H9 (cell line): ENCODE results near the gene IER5. TPM values are rescaled to one million over a fixed set of nuclear protein-coding genes. Genes with fewer than 3 reads are reported as not detected.

ENCODE experiments used
- DNase-seq: peaks from one replicate; pipeline ENCODE4 v3.0.0-alpha.2; 2017
- H2AFZ ChIP-seq: one replicate; pipeline ENCODE4 v1.6.1; 2013; ENCODE audit warnings: mild to moderate bottlenecking, low read length, control low read depth, moderate library complexity
- H2AK5ac ChIP-seq: 2 replicates; pipeline ENCODE4 v1.6.1; 2013; ENCODE audit warnings: low read length, control low read depth, mixed read lengths; ENCODE audit not compliant: insufficient read length
- H2BK120ac ChIP-seq: one replicate; pipeline ENCODE4 v1.6.1; 2013; ENCODE audit warnings: low read depth, mild to moderate bottlenecking, low read length, control low read depth, inconsistent platforms; ENCODE audit not compliant: poor library complexity, severe bottlenecking
- H2BK12ac ChIP-seq: 2 replicates; pipeline ENCODE4 v1.6.1; 2013; ENCODE audit warnings: low read length, control low read depth, mixed read lengths, low read depth; ENCODE audit not compliant: insufficient read length
- H2BK15ac ChIP-seq: 2 replicates; pipeline ENCODE4 v1.6.1; 2013; ENCODE audit warnings: low read depth, low read length, control low read depth
- H2BK20ac ChIP-seq: one replicate; pipeline ENCODE4 v1.6.1; 2013; ENCODE audit warnings: low read depth, mild to moderate bottlenecking, low read length, control low read depth, inconsistent platforms; ENCODE audit not compliant: poor library complexity, severe bottlenecking
- H2BK5ac ChIP-seq: 2 replicates; pipeline ENCODE4 v1.6.1; 2013; ENCODE audit warnings: low read length, control low read depth, mixed read lengths; ENCODE audit not compliant: insufficient read length
- H3K14ac ChIP-seq: 2 replicates; pipeline ENCODE4 v1.6.1; 2013; ENCODE audit warnings: low read length, control low read depth; ENCODE audit not compliant: insufficient read depth
- H3K18ac ChIP-seq: 2 replicates; pipeline ENCODE4 v1.6.1; 2013; ENCODE audit warnings: low read depth, mild to moderate bottlenecking, mixed read lengths, low read length, control low read depth; ENCODE audit not compliant: insufficient read length
- H3K23ac ChIP-seq: 2 replicates; pipeline ENCODE4 v1.6.1; 2013; ENCODE audit warnings: low read length, control low read depth, mixed read lengths, low read depth; ENCODE audit not compliant: insufficient read length
- H3K23me2 ChIP-seq: 2 replicates; pipeline ENCODE4 v1.6.1; 2013; ENCODE audit warnings: low read depth, mild to moderate bottlenecking, mixed read lengths, low read length, control low read depth; ENCODE audit not compliant: insufficient read length, poor library complexity, severe bottlenecking
- H3K27ac ChIP-seq: 2 replicates; pipeline ENCODE4 v1.5.1; 2013; ENCODE audit warnings: low read length, control low read depth, mixed read lengths, low read depth; ENCODE audit not compliant: insufficient read length
- H3K27me3 ChIP-seq: 2 replicates; pipeline ENCODE4 v1.6.1; 2013; ENCODE audit warnings: low read length, control low read depth, inconsistent platforms; ENCODE audit not compliant: insufficient read depth
- H3K4ac ChIP-seq: 2 replicates; pipeline ENCODE4 v1.6.1; 2013; ENCODE audit warnings: low read depth, mild to moderate bottlenecking, control low read depth, inconsistent platforms, low read length, moderate library complexity
- H3K4me1 ChIP-seq: 2 replicates; pipeline ENCODE4 v1.6.1; 2013; ENCODE audit warnings: low read length, control low read depth, inconsistent platforms; ENCODE audit not compliant: insufficient read depth
- H3K4me2 ChIP-seq: 2 replicates; pipeline ENCODE4 v1.6.1; 2013; ENCODE audit warnings: low read length, control low read depth, mixed read lengths; ENCODE audit not compliant: insufficient read length, insufficient read depth
- H3K56ac ChIP-seq: 2 replicates; pipeline ENCODE4 v1.6.1; 2013; ENCODE audit warnings: low read depth, mild to moderate bottlenecking, mixed read lengths, low read length, control low read depth; ENCODE audit not compliant: insufficient read length
- H3K79me1 ChIP-seq: 2 replicates; pipeline ENCODE4 v1.6.1; 2013; ENCODE audit warnings: low read depth, mild to moderate bottlenecking, moderate library complexity, low read length, control low read depth, inconsistent platforms; ENCODE audit not compliant: insufficient read depth, poor library complexity, severe bottlenecking
- H3K79me2 ChIP-seq: 2 replicates; pipeline ENCODE4 v1.6.1; 2013; ENCODE audit warnings: low read length, control low read depth, inconsistent platforms; ENCODE audit not compliant: insufficient read depth
- H3K9ac ChIP-seq: 2 replicates; pipeline ENCODE4 v1.6.1; 2013; ENCODE audit warnings: low read length, control low read depth, mixed read lengths; ENCODE audit not compliant: insufficient read length; ENCODE audit errors: extremely low read depth
- H3K9me3 ChIP-seq: one replicate; pipeline ENCODE4 v1.6.1; 2013; ENCODE audit warnings: low read depth, low read length, inconsistent platforms; ENCODE audit not compliant: control insufficient read depth
- H3T11ph ChIP-seq: one replicate; pipeline ENCODE4 v1.6.1; 2013; ENCODE audit warnings: mild to moderate bottlenecking, low read length, control low read depth, inconsistent platforms
- H4K20me1 ChIP-seq: one replicate; pipeline ENCODE4 v1.6.1; 2013; ENCODE audit not compliant: control insufficient read depth, insufficient read length, insufficient read depth
- H4K5ac ChIP-seq: 2 replicates; pipeline ENCODE4 v1.6.1; 2013; ENCODE audit warnings: low read depth, mild to moderate bottlenecking, mixed read lengths, low read length, control low read depth; ENCODE audit not compliant: insufficient read length
- H4K8ac ChIP-seq: replicated peaks from 2 replicates; pipeline ENCODE4 v1.6.1; 2013; ENCODE audit warnings: low read length, control low read depth, mixed read lengths, low read depth; ENCODE audit not compliant: insufficient read length
- H4K91ac ChIP-seq: 2 replicates; pipeline ENCODE4 v1.6.1; 2013; ENCODE audit warnings: low read depth, mild to moderate bottlenecking, moderate library complexity, mixed read lengths, low read length, control low read depth; ENCODE audit not compliant: insufficient read length
- H3K27ac Mint-ChIP-seq, 3 experiments: 2 replicates in 2 of 3; 3 replicates in 1 of 3; pipeline ENCODE4 v1.8.0; 2020 to 2021; ENCODE audit warnings: mixed read lengths in 3 of 3, mild to moderate bottlenecking in 1 of 3, moderate library complexity in 1 of 3
- H3K27me3 Mint-ChIP-seq: 2 replicates; pipeline ENCODE4 v1.8.0; 2021; ENCODE audit warnings: low read depth, mild to moderate bottlenecking, moderate library complexity, mixed read lengths
- H3K36me3 Mint-ChIP-seq, 3 experiments: 2 replicates in 2 of 3; 3 replicates in 1 of 3; pipeline ENCODE4 v1.8.0; 2020 to 2021; ENCODE audit warnings: low read depth in 3 of 3, mixed read lengths in 3 of 3; ENCODE audit not compliant: insufficient read depth in 1 of 3
- H3K4me1 Mint-ChIP-seq, 2 experiments: 2 replicates each; pipeline ENCODE4 v1.8.0; 2020; ENCODE audit warnings: mixed read lengths in 2 of 2
- H3K4me3 Mint-ChIP-seq, 2 experiments: 2 replicates in 1 of 2; 3 replicates in 1 of 2; pipeline ENCODE4 v1.8.0; 2020 to 2021; ENCODE audit warnings: mild to moderate bottlenecking in 2 of 2, mixed read lengths in 2 of 2, moderate library complexity in 1 of 2
- H3K9me3 Mint-ChIP-seq, 2 experiments: 2 replicates in 1 of 2; 3 replicates in 1 of 2; pipeline ENCODE4 v1.8.0; 2020; ENCODE audit warnings: mild to moderate bottlenecking in 2 of 2, mixed read lengths in 2 of 2, moderate library complexity in 1 of 2
- CTCF ChIP-seq: fragments of 200-600 bp; sonication (generic); conservative IDR thresholded peaks from 3 replicates; pipeline ENCODE4 v1.8.0; 2021; ENCODE audit warnings: antibody characterized with exemption, mild to moderate bottlenecking
- WGBS: extraction: QIAGEN DNeasy Blood & Tissue Kit; methylation state at CpG from one replicate; pipeline ENCODE4 v1.1.7; 2013; ENCODE audit warnings: missing lambda C conversion rate, low lambda C conversion rate, mixed read lengths; ENCODE audit not compliant: insufficient read length; ENCODE audit errors: extremely low coverage; 5-methylcytosine and 5-hydroxymethylcytosine counted together
- total RNA-seq: library from RNA; stranded (reverse); gene quantifications from 2 replicates; pipeline ENCODE4 v1.2.1, GENCODE V29; 2021

IER5 gene
- total RNA-seq, 1 experiment from 2014 or later = 6.7 TPM

GRCh38 chr1:181140398-181140797 is 51.9 kb downstream of the IER5 start:
- no peak overlapping the region for H3K56ac ChIP-seq
- no peak overlapping the region for H3K4me2 ChIP-seq
- H2BK120ac ChIP-seq = no peak overlapping the region
- H3K4me1 Mint-ChIP-seq = peaks cover 10 to 26% of the 10 kb centered on the region in 2 experiments
- no peak overlapping the region for H3K27ac ChIP-seq
- H2AFZ ChIP-seq = no peak overlapping the region
- TF ChIP-seq CTCF = no peak
- H3T11ph ChIP-seq = no peak overlapping the region
- peaks cover 23% of the 10 kb centered on the region for H3K27me3 Mint-ChIP-seq
- H3K27ac Mint-ChIP-seq = no peak overlapping the region
- no peak overlapping the region for H3K4ac ChIP-seq
- no peak overlapping the region for H3K23ac ChIP-seq
- no peak overlapping the region for H3K9ac ChIP-seq
- H4K91ac ChIP-seq = no peak overlapping the region
- no peak overlapping the region for H2BK5ac ChIP-seq
- H3K18ac ChIP-seq = no peak overlapping the region
- no peaks in the 10 kb centered on the region for H3K79me1 ChIP-seq
- no peak overlapping the region for H4K5ac ChIP-seq
- H2BK15ac ChIP-seq = no peak overlapping the region
- no peak for DNase-seq
- H3K4me1 ChIP-seq = no peaks in the 10 kb centered on the region; the same call in 1 of the 2 replicates
- no peak overlapping the region for H3K4me3 Mint-ChIP-seq
- no peak overlapping the region for H2BK12ac ChIP-seq
- H2BK20ac ChIP-seq = no peak overlapping the region
- no peaks in the 10 kb centered on the region for H3K9me3 ChIP-seq
- no peak overlapping the region for H3K14ac ChIP-seq
- H3K23me2 ChIP-seq = peaks cover 3% of the 10 kb centered on the region
- H4K20me1 ChIP-seq = no peaks in the 10 kb centered on the region
- peaks cover 0 to 2% of the 10 kb centered on the region in 2 experiments; a peak in 1 of 5 replicates for H3K9me3 Mint-ChIP-seq
- no peak overlapping the region for H4K8ac ChIP-seq
- no CpG with 5 or more reads among the region's 4 CpGs for WGBS
- H3K36me3 Mint-ChIP-seq = no peaks in the 10 kb centered on the region
- H3K27me3 ChIP-seq = no peaks in the 10 kb centered on the region
- no peak overlapping the region for H2AK5ac ChIP-seq
- no peaks in the 10 kb centered on the region for H3K79me2 ChIP-seq
